GM18873 (cell line): ENCODE measurements around the gene ZSCAN20.

Experiments
- ATAC-seq: cut with Tn5 transposase; IDR thresholded peaks from one replicate; pipeline ENCODE4 v1.9.1; 2021; ENCODE audit warnings: mild to moderate bottlenecking, moderate library complexity, moderate number of reproducible peaks; ENCODE audit not compliant: unreplicated experiment, low FRiP score

The ZSCAN20 gene

DNA sequence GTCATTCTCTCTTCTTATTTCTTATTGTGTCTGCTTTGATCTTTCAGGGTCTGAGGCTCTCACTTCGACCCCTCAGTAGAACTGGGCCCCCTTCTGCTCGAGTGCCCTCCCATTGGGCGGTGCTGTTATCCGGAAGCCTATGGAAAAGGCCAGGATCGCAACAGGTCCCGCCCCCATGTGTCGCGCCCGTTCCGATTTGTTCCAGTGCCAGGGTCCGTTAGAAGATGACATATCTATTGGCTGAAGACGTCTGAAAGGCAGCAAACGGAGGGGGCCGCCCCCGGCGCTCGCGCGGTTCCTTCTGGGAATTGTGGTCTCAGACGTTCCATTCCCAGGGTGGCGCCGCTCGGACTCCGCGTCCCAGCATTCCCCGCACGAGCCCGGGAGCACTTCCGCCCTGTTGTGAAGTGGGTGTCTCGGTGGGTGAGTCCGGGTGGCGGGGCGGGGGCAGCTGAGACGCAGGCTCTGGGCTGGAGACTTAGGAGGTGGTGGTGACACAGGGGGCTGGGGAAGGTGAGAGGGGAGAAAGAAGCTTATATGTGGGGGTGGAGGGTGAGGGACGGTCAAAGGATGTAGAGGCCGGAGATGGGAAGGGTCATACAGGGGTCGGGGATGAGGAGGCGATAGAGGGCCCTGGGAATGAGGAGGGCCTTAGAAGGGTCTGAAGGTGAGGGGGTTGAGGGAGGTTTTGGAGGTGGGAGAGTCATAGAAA is at the start of gene ZSCAN20:
ZSCAN20 (plus strand) TSS at position 377 of the 712 bp plus-strand sequence. CDS start 6,644 bp downstream, outside the sequence.
- peak; percentile 89 for ATAC-seq

GRCh38 chr1:33424205-33424604 is 48.2 kb upstream of the ZSCAN20 start:
- ATAC-seq, result no peak

DNA sequence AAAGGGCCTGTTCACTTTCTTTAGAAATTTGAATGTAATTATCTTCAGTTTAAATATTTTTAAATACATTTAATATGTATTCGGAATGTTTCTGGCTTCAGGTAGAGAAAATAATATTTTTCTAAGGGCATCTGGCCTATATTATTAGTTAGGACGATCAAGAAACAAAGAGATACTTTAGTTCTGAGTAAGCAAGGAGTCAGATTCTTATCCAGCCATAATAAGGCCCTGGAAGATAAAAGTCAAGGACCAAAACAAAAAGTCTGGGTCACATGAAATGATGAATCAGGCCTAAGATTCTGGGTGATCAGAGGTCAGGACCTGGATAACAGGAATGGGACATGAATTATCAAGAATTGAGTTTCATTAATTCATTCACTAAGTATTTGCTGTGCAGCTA is 47.8 kb upstream of the ZSCAN20 start:
- ATAC-seq, result no peak

- ATAC-seq, result no peak
These were observed 46.5 kb upstream of the ZSCAN20 start for GRCh38 chr1:33425900-33426299.

DNA sequence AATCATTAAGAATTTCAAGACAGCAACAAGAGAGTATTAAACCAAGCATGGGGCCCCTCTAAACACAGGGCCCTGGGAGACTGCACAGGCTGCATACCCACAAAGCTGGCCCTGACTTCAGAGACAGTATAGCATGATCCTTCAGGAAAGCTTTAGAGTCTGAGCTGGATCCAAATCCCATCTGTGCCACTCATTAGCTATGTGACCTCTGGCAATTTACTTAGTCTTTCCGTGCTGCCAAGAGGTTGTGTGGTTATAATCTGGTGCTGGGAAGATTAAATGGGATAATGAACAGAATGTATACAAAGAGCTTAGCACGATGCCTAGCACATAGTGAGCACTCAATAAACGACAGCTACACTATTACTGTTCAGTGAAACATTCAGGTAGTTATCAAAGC is 45.5 kb upstream of the ZSCAN20 start:
- ATAC-seq, result no peak

DNA sequence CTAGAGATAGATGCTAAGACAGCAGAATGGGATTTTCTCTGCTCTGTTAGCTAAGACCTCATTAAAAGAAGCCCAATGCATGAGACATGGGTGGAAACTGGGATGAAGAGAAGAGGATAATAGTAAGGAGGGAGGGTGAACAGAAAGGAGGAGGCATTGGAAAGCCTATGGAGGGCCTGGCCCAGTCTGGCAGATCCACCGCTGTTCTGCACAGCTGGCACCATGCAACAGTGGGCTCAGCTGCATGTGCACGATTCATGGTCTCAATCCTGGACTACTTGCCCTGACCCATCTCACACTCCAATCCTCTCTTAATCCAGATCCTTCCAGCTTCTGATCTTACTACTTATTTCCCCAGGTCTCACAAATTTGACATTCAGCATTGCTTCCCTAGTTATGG is 43.8 kb upstream of the ZSCAN20 start:
- ATAC-seq, result no peak

DNA sequence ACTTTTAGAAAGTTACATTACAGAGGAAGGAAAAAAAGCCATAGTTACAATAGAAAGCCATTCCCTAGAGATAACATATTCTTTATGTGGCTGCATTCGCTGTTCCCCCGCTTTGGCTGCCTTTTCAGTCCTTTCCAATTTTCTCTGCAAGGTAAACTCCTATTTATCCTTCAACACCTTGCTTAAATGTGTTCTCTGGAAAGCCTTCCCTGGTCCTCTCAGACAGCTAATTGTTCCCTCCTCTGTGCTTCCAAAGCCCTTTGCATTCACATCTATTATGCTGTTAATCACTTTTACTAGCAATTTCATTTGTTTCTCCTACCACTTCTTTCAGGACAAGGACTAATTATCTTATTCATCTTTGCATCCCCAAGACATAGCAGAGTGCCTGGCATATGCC is 43.1 kb upstream of the ZSCAN20 start:
- no peak for ATAC-seq

GRCh38 chr1:33429856-33430691 is 42.4 kb upstream of the ZSCAN20 start:
- no peak for ATAC-seq

DNA sequence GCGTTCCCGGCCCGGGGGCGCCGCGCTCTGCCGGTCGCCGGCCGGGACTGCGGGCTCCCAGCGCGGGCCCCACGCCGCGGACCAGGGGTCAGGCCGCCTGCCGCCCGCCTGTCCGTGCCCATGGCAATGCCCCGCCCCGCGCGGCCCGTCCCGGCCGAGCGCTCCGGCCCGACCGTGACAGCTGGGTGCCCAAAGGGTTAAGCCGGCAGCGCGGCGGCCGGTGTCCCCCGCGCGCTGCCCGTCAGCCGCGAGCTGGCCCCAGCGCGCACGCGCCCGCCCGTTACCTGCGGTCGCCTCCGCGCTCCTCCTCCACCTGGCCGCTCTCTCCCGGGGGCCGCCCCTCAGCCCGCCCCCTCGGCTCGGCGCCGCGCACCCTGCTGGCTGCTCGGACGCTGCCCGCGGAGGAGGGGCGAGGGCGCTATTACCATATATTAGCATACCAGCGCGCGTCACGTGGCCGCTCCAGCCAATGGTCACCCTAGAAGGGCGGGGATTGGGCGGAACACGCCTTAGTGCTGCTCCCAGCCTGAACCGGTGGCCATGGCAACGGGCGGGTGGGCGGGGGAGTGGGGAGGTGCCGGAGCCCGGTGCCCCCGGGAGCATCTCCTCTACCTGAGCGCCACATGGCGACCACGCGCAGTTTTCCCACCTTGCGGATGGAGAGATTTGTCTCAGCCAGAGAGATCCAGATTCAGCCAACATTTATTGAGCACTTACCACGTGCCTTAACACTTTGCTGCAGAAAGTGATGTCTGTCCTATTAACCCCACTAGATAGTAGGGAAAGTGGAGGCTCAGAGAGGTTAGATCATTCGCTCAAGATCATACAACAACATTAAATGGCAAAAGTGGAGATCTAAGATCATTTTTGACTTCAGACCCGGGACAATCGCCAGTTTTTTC is 41.5 kb upstream of the ZSCAN20 start, which contains the start of gene PHC2:
PHC2 (minus strand) TSS at position 404 of the 902 bp plus-strand sequence. CDS start 55,556 bp downstream, outside the sequence.
- ATAC-seq, result peak; percentile 79

GRCh38 chr1:33433509-33434362 is 38.7 kb upstream of the ZSCAN20 start:
- no peak for ATAC-seq

DNA sequence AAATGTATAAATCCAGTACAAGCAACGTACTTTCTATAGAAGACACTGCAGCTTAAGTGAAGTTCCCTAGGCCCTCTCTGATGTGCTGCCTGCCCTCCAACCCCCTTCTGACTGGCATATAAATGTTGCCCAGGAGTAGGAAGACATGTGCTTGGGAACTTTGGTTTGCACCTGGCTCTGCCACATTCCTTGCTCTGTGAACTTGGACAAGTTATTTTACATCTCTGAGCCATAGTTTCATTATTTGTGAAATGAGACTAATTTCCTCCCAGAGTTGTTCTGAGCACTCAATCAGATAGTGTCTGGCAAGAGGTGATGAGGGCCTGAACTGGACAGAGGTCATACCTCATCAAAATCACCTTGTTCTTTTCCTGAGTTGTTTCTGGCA is 38.1 kb upstream of the ZSCAN20 start:
- ATAC-seq, result no peak

DNA sequence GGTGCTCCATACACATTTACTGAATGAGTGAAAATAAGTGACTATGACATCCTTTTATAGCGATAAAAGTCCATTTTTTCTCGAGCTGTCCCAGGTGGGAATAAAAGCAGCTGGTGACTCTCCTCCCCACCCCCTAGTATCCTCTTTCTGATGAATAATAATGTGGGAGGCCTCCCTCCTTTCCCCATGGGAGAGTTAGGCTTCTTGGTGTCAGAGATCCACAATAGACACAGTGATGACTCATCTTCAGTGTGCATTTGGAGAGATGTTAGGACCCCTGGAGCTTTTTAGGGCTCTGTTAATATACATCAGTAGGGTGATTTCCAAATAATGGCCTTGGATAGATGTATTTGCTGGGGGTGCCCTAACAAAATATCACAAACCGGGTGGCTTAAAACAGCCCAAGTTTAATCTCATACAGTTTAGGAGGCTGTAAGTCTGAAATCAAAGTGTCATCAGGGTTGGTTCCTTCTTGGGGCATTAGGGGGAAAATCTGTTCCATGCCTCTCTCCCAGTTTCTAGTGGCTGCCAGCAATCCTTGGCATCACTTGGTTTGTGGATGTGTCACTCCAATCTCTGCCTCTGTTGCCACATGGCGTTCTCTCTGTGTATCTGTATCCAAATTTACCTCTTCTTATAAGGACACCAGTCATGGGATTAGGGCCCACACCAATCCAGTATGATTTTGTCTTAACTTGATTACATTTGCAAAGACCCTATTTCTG is 37.2 kb upstream of the ZSCAN20 start:
- ATAC-seq, result no peak

GRCh38 chr1:33436557-33437285 is 35.7 kb upstream of the ZSCAN20 start:
- no peak for ATAC-seq

- ATAC-seq, result no peak
These were observed 33.9 kb upstream of the ZSCAN20 start for GRCh38 chr1:33438364-33439160.

DNA sequence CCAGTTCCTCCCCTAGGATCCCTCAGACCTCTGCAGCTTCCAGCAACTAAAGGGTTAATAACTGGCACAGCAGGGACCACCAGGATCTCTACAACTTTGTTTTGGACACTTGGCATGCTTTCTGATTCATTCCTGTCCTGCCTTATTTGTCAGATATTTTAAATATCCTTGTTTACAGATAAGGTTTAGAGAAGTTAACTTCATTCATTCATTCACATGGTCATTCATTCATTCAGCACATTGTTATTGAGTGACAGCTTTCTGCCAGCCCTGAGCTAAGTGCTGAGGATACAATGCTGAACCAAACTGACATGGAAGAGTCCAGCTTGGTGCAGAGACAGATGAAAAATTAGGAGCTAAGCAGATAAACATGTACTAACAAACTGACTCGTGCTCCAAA is 32.8 kb upstream of the ZSCAN20 start:
- no peak for ATAC-seq

DNA sequence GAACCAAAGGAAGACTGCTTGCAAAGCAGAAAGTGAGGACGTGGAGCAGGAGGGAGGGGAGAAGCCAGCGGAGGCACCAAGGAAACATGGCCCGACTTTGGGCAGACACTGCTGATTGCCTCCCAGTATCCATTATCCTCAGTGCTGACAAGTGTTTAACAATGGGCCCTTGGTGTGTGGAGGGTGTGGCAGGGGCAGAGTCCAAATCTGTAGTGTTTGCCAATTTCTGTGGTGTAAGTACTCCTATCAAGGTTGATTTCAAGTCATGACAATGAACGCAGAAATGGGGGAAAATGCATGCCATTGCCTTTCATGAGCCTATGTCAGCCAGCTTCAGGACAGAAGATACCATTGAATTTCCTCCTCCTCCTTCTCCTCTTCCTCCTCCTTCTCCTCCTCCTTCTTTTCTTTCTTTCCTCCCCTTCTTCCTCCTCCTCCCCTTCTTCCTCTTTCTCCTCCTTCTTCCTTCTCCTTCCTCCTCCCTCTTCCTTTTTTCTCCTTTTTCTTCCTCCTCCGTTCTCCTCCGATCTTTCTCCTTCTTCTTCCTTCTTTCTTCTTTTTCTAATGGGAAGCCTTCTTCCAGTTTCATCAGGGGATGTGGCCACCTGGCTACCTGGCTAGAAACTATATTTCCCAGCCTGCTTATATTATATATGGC is 31.2 kb upstream of the ZSCAN20 start:
- ATAC-seq, result no peak

- no peak for ATAC-seq
These were observed 30.3 kb upstream of the ZSCAN20 start for GRCh38 chr1:33442141-33442540.
